GM18511 (cell line): ENCODE results near the gene ATF4.
"Not testable (repeated sequence)": the region's sequence is repeated elsewhere in the genome, so short reads cannot be mapped to it uniquely, and the experiment has no call there.

Experiments
- ATAC-seq: cut with Tn5 transposase; IDR thresholded peaks from one replicate; pipeline ENCODE4 v1.9.1; 2021; ENCODE audit warnings: mild to moderate bottlenecking, moderate library complexity; ENCODE audit not compliant: unreplicated experiment

ATF4 gene

GRCh38 chr22:39489094-39490068 lies 31.0 kb upstream of the ATF4 start:
- no peak for ATAC-seq

GRCh38 chr22:39490135-39490798 lies 30.1 kb upstream of the ATF4 start:
- ATAC-seq, result peak; percentile 70

GRCh38 chr22:39490966-39491680 lies 29.2 kb upstream of the ATF4 start:
- ATAC-seq, result no peak

- ATAC-seq, result no peak
Measured at GRCh38 chr22:39491696-39492095, 28.7 kb upstream of the ATF4 start.

GRCh38 chr22:39492186-39492585 lies 28.2 kb upstream of the ATF4 start:
- no peak for ATAC-seq

- no peak for ATAC-seq
Measured at GRCh38 chr22:39493759-39494158, 26.6 kb upstream of the ATF4 start.

GRCh38 chr22:39494471-39495120 lies 25.8 kb upstream of the ATF4 start:
- ATAC-seq, result no peak

- ATAC-seq, result no peak
Measured at GRCh38 chr22:39496131-39496838, 24.1 kb upstream of the ATF4 start.

GRCh38 chr22:39497429-39497828 lies 22.9 kb upstream of the ATF4 start:
- no peak for ATAC-seq

GRCh38 chr22:39498368-39498767 lies 22.0 kb upstream of the ATF4 start:
- no peak for ATAC-seq

- no peak for ATAC-seq
Measured at GRCh38 chr22:39498802-39499201, 21.6 kb upstream of the ATF4 start.

GRCh38 chr22:39500101-39500500 lies 20.3 kb upstream of the ATF4 start:
- no peak for ATAC-seq

GRCh38 chr22:39501644-39502108 lies 18.7 kb upstream of the ATF4 start:
- ATAC-seq, result no peak

GRCh38 chr22:39502109-39502788 lies 18.1 kb upstream of the ATF4 start, which contains the start of gene MIEF1:
Gene MIEF1, plus strand, starts transcription at chr22:39502290. Its CDS starts 9,005 bp downstream, at chr22:39511295.
- ATAC-seq, result peak; percentile 96

- no peak for ATAC-seq
Measured at GRCh38 chr22:39502789-39503409, 17.5 kb upstream of the ATF4 start.

- no peak for ATAC-seq
Measured at GRCh38 chr22:39503630-39504029, 16.7 kb upstream of the ATF4 start.

GRCh38 chr22:39504071-39504470 lies 16.3 kb upstream of the ATF4 start:
- no peak for ATAC-seq

GRCh38 chr22:39507021-39507420 lies 13.3 kb upstream of the ATF4 start:
- not testable (repeated sequence) for ATAC-seq

GRCh38 chr22:39508393-39508792 lies 12.0 kb upstream of the ATF4 start:
- ATAC-seq, result no peak
